Spinal cord (tissue), 10 donors: ENCODE measurements around the gene LSM7. TPM values are rescaled to one million over a fixed set of nuclear protein-coding genes. Genes with fewer than 3 reads are reported as not detected.
A peak's percentile ranks its signal among the peaks of the same experiment; 100 is the strongest.

ENCODE experiments used
- DNase-seq, 6 donors: peaks; one replicate each; pipeline versions ENCODE4 v3.0.0 to v3.0.0-alpha.2; 2013 to 2015; ENCODE audit warnings: low spot score in 6 of 6, low read depth in 4 of 6
- H3K27ac ChIP-seq: one replicate; pipeline ENCODE4 v1.5.1; 2013; ENCODE audit warnings: low read depth, low read length, control low read depth
- H3K27me3 ChIP-seq: one replicate; pipeline ENCODE4 v1.6.1; 2013; ENCODE audit warnings: low read length; ENCODE audit not compliant: control insufficient read depth, insufficient read depth
- H3K36me3 ChIP-seq: one replicate; pipeline ENCODE4 v1.6.1; 2013; ENCODE audit warnings: low read length; ENCODE audit not compliant: control insufficient read depth, insufficient read depth
- H3K4me1 ChIP-seq: one replicate; pipeline ENCODE4 v1.6.1; 2013; ENCODE audit warnings: low read length; ENCODE audit not compliant: control insufficient read depth, insufficient read depth
- H3K4me3 ChIP-seq: one replicate; pipeline ENCODE4 v1.5.1; 2013; ENCODE audit warnings: low read depth, low read length, control low read depth
- H3K9me3 ChIP-seq: one replicate; pipeline ENCODE4 v1.6.1; 2013; ENCODE audit warnings: low read length; ENCODE audit not compliant: control insufficient read depth, insufficient read depth
- WGBS: methylation state at CpG from one replicate; pipeline ENCODE4 v1.1.5; 2013; ENCODE audit warnings: missing lambda C conversion rate; ENCODE audit not compliant: insufficient coverage; 5-methylcytosine and 5-hydroxymethylcytosine counted together
- polyA plus RNA-seq, 2 donors: library from polyadenylated mRNA; unstranded; fragments of 120-200 nt; gene quantifications; one replicate each; pipeline ENCODE4 v1.2.1, GENCODE V29; 2013; ENCODE audit not compliant: insufficient read length in 2 of 2
- total RNA-seq, 2 donors: library from RNA; depleted of rRNA in 1 of 2; stranded (reverse); fragments of 120-200 nt in 1 of 2; fragments of >200 nt in 1 of 2; gene quantifications; one replicate each; pipeline versions ENCODE4 v1.2.3 to v1.2.4, GENCODE V29; 2013 to 2014
- donor health status: healthy.

The LSM7 gene
- total and polyA plus RNA-seq, 4 donors: 48.2 to 165 (median 139) TPM

DNA sequence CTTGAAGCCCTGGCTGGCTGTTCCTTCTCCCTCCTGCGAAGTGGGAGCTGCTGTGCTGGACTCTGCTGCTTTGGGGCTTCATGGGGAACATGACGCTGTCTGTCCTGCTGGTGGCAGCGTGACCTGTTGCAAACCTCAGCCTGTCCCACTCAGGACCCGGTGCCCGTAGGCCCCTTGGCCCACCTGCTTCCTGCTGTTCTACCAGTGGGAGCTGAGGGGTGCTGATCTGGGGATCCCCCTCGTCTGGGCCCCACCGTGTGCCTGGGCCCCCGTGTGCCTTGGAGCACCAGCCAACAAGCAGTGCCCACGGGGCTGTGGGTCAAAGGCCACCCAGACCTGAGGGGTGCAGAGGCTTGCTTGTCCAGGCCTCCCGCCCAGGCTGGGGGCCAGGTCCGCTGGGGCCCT lies 5.4 kb upstream of the LSM7 start:
- Histone ChIP-seq H3K9me3 (no peaks in the 10 kb centered on the region), H3K4me3 (no peak overlapping the region), H3K36me3 (peaks cover 69% of the 10 kb centered on the region), H3K27me3 (no peaks in the 10 kb centered on the region), H3K27ac (no peak overlapping the region), H3K4me1 (peaks cover 76% of the 10 kb centered on the region)
- WGBS: 77% methylated on average over 11 of the region's 11 CpGs
- DNase-seq: no peak

DNA sequence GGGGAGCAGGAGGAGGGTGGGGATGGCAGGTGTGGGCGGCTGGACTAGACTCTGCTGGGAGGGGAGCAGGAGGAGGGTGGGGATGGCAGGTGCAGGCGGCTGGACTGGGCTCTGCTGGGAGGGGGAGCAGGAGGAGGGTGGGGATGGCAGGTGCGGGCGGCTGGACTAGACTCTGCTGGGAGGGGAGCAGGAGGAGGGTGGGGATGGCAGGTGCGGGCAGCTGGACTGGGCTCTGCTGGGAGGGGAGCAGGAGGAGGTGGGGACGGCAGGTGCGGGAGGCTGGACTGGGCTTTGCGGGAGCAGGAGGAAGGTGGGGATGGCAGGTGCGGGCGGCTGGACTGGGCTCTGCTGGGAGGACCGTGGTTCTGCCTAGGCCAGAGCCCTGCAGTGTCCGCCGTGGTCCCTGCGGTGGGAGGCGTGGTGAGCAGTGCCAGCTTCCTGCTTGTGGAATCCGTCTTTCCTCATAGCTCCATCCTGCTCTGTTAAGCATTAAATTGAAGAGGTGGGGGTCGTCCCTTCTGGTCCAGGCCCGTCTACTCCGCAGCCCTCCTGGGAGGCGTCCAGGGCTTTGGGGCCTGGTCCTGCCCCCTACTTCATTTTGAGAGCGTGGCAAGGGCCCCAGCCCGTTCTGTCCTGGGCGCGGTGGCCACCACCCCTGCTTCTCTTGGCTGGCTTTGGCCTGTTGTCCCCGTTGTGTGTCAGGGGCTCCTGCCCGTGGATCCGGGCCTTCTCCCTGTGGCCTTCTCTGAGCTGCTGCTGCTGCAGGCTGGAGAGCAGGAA lies 4.8 kb upstream of the LSM7 start:
- Histone ChIP-seq H3K36me3 (peaks cover 63% of the 10 kb centered on the region), H3K4me1 (peaks cover 77% of the 10 kb centered on the region), H3K27me3 (no peaks in the 10 kb centered on the region), H3K4me3 (no peak overlapping the region), H3K27ac (no peak overlapping the region), H3K9me3 (no peaks in the 10 kb centered on the region)
- DNase-seq: no peak
- 61% methylated on average over 22 of the region's 27 CpGs for WGBS

DNA sequence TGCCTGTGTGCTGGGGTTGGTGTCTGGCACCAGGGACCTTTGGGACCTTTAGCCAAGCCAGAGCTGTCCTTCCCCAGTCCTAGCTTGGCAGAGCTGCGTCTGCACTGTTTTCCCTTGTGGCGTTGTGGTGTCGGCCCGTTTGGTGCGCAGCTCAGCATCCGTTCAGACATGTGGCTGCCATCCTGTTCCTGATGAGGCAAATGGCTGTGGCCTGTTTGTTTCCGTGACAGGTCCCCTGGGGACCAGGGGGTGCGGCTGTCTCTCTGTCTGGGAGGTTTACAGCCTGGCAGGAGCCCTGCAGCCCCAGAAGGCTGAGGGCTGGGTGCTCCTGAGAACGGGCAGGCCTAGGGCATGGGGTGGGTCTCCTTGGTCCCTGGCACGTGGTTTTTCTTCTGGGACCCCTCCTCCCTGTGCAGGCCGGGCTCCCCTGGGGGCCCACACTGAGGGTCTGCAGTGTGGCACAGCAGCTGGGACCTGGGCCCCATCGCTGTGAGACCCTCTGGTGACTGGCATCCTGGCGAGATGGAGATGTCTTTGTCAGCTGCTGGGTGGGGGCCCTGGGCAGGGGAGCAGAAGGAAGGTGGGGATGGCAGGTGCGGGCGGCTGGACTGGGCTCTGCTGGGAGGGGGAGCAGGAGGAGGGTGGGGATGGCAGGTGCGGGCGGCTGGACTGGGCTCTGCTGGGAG lies 4.1 kb upstream of the LSM7 start:
- H3K36me3 ChIP-seq: peaks cover 55% of the 10 kb centered on the region
- peak overlapping the region; percentile 71 for H3K27ac ChIP-seq
- peaks cover 76% of the 10 kb centered on the region for H3K4me1 ChIP-seq
- no peaks in the 10 kb centered on the region for H3K27me3 ChIP-seq
- no peak overlapping the region for H3K4me3 ChIP-seq
- H3K9me3 ChIP-seq: no peaks in the 10 kb centered on the region
- peak in 1 of 6 donors; percentile 20 for DNase-seq
- 40% methylated on average over 16 of the region's 17 CpGs for WGBS

DNA sequence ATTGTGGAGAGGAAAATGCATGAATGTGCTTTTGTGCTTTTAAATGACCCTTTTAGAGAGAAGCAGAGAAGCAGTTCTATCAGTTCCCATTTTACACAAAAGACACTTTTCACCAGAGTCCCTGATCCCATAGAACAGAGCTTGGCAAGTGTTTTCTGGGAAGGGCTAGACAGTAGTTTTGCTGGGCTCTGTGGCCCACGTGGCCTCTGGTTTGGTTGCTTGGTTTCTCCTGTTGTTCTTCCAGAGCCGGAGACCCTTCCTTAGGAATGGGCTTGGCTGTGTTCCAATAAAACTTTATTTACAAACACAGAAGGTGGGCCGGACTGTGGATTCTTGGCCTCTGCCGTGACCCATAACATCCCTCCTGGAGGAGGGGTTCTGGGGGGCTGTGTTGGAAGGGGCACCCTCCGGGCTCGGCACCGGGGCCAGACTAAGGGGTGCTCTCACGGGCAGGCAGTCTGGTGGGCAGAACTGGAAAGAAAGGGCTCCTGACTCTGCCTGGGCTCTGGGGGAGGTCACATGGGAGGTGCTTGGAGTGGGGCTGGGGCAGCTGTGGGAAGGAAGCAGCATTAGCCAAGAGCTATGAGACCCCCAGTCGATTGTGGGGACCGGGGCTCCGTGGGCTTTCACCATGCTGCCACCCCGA lies 3.3 kb upstream of the LSM7 start:
- H3K36me3 ChIP-seq: peaks cover 49% of the 10 kb centered on the region
- no peaks in the 10 kb centered on the region for H3K9me3 ChIP-seq
- H3K4me1 ChIP-seq: peaks cover 76% of the 10 kb centered on the region
- 61% methylated on average over 9 of the region's 12 CpGs for WGBS
- DNase-seq: peak in 2 of 6 donors; percentile 7 to 60
- H3K4me3 ChIP-seq: no peak overlapping the region
- H3K27me3 ChIP-seq: no peaks in the 10 kb centered on the region
- peak overlapping the region; percentile 71 for H3K27ac ChIP-seq

DNA sequence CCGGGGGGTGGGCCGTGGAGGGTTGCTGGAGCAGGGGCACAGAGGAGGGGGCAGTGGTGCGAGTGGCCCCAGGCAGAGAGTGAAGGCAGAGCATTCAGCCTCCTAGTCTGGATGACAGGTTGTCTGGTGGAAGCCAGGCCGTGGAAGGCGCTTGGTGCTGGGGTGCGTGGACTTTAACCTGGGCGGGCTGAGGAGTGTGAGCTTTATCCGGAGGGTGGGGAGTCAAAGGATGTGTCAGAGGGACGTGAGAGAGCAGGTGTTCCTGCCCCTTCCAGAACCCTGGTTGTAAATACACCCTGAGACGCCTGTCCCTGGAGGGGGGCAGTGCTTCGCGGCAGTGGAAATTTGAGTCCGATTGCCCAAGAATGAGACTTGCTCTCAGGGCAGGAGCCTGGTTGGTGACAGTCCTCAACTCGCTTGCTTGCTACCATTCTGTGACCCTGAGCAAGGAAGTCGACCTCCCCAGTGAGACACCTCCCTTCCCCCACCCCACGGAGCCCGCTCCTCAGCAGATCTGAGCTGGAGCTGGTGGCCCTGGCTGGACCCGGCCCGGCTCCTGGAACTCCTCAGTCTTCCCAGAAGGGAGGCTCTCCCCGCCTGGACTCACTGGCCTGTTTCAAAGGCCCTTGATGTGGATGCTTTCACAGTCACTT lies 2.4 kb upstream of the LSM7 start:
- Histone ChIP-seq H3K9me3 (no peaks in the 10 kb centered on the region), H3K27me3 (no peaks in the 10 kb centered on the region), H3K27ac (peak overlapping the region; percentile 71), H3K4me1 (peaks cover 77% of the 10 kb centered on the region), H3K4me3 (no peak overlapping the region), H3K36me3 (peaks cover 48% of the 10 kb centered on the region)
- 56% methylated on average over 19 of the region's 20 CpGs for WGBS
- no peak for DNase-seq

DNA sequence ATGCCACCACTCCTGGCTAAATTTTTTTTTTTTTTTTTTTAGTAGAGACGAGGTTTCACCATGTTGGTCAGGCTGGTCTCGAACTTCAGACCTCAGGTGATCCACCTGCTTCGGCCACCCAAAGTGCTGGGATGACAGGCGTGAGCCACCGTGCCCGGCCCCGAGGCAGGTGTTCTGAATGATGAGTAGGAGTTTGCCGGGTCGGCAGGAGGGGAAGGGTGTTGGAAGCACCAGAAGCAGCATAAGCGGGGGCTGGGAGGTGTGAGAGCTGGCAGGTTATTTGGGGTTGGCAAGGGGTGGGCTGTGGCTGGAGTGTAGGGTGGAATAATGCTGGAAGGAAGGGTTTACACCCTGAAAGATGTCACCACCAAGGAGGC lies 1.9 kb upstream of the LSM7 start:
- DNase-seq: no peak
- Histone ChIP-seq H3K4me1 (peaks cover 79% of the 10 kb centered on the region), H3K27ac (peak overlapping the region; percentile 71)

DNA sequence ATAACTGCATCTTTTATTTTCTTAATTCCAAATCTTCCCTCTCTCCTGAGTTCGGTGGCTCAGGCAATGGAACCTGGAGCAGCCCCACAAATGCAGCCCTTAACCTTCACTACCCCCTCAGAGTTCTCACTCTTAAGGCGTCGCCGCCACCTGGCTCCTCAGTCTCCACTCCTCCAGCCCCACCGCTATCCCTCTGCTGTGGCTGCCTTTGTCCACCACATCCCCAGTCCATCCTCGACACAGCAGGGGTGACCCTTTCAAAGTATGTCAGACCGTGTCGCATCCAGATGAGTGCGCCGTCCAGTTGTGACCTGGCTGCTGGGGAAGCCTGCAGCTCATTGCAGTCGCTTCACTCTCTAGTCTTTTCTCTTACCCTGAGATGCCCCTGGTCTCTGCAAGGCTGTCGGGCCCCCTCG lies 1.1 kb upstream of the LSM7 start:
- DNase-seq: no peak
- Histone ChIP-seq H3K4me1 (peaks cover 86% of the 10 kb centered on the region), H3K27me3 (no peaks in the 10 kb centered on the region), H3K9me3 (no peaks in the 10 kb centered on the region), H3K36me3 (peaks cover 48% of the 10 kb centered on the region), H3K4me3 (peak overlapping the region; percentile 93), H3K27ac (no peak overlapping the region)
- 14% methylated on average over 12 of the region's 13 CpGs for WGBS

More for the DNA sequence above, 1.9 kb upstream of the LSM7 start:
- Histone ChIP-seq H3K27me3 (no peaks in the 10 kb centered on the region), H3K36me3 (peaks cover 48% of the 10 kb centered on the region), H3K9me3 (no peaks in the 10 kb centered on the region), H3K4me3 (no peak overlapping the region)
- 74% methylated on average over 7 of the region's 10 CpGs for WGBS

DNA sequence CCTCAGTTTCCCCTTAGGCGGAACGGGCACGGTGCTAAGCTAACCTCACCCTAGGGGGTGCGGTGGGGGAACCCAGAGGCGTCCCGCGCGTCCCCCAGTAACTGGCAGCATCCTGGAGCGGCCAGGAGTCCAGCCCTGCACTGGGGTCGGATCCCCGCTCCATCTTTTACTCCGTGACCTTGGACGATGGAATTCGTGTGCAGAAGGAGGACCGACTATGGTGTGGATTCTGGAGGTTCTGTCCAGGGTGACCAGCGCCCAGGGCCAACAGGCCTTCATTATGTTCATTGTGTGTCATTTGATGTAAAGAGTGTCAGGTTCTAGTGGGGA lies 728 bp upstream of the LSM7 start:
- peaks cover 48% of the 10 kb centered on the region for H3K36me3 ChIP-seq
- 3% methylated on average over 16 of the region's 16 CpGs for WGBS
- no peaks in the 10 kb centered on the region for H3K27me3 ChIP-seq
- DNase-seq: no peak
- no peaks in the 10 kb centered on the region for H3K9me3 ChIP-seq
- H3K27ac ChIP-seq: peak overlapping the region; percentile 25
- H3K4me1 ChIP-seq: peaks cover 84% of the 10 kb centered on the region
- H3K4me3 ChIP-seq: peak overlapping the region; percentile 93

DNA sequence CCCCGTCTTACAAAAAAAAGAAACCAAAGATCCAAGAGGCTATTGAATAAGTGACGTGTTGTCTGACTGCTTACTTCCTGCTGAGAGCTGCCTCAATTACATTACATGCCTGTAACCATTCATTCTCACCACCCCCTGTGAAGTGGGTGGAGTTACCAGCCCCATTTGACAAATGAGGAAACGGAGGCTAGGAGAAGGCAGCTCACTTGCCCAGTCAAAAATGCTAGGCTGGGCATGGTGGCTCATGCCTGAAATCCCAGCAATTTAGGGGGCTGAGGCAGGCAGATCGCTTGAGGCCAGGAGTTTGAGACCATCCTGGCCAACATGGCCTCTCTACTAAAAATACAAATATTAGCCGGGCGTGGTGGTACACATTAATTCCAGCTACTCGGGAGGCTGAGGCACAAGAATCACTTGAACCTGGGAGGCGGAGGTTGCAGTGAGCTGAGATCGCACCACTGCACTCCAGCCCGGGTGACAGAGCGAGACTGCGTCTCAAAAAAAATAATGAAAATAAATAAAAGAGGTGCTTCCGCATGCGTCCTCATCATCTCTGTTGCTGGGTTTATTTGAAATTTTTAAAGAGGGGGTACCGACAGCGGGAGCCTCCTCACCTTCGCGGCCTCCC lies 499 bp downstream of the LSM7 start:
- Histone ChIP-seq H3K4me3 (peak overlapping the region; percentile 93), H3K27ac (peak overlapping the region; percentile 67), H3K4me1 (peaks cover 71% of the 10 kb centered on the region), H3K27me3 (no peaks in the 10 kb centered on the region), H3K9me3 (no peaks in the 10 kb centered on the region), H3K36me3 (peaks cover 50% of the 10 kb centered on the region)
- peak in 4 of 6 donors; percentile 42 to 93 (median 64) for DNase-seq
- WGBS: under 1% methylated on average over 15 of the region's 18 CpGs
